Caco-2 (cell line): ENCODE results near the gene SERINC2. TPM values are rescaled to one million over a fixed set of nuclear protein-coding genes. Genes with fewer than 3 reads are reported as not detected.

Source experiments
- BruUV-seq: library from RNA; stranded (reverse); fragments of 400-500 nt; replicated peaks from 2 replicates; lab custom pipeline; 2021; lab: Mats Ljungman, UMichigan
- CTCF ChIA-PET: fragments of 300-600 bp; sonication (Branson Sonifier 250); formaldehyde crosslinking; loops from one replicate; lab custom pipeline; 2022; ENCODE audit warnings: antibody characterized with exemption; lab: Charles Lee
- POLR2A ChIA-PET: fragments of 300-600 bp; sonication (Branson Sonifier 250); formaldehyde crosslinking; loops from one replicate; lab custom pipeline; 2022; ENCODE audit warnings: antibody characterized with exemption; lab: Charles Lee
- DNase-seq, 2 experiments: peaks; one replicate each; pipeline versions ENCODE4 v3.0.0 to v3.0.0-alpha.2; 2020 to 2022
- H3K27me3 ChIP-seq: replicated peaks from 2 replicates; pipeline ENCODE4 v1.6.0; 2011; ENCODE audit warnings: low read length; ENCODE audit not compliant: control insufficient read depth, insufficient read depth
- H3K36me3 ChIP-seq: 2 replicates; pipeline ENCODE4 v1.5.1; 2011; ENCODE audit warnings: low read length; ENCODE audit not compliant: control insufficient read depth, insufficient read depth
- H3K4me1 ChIP-seq: fragments of 250-450 bp; sonication (Bioruptor Pico); 2 replicates; pipeline ENCODE4 v1.5.1; 2020; ENCODE audit warnings: mild to moderate bottlenecking
- H3K4me3 ChIP-seq: 2 replicates; pipeline ENCODE4 v1.5.1; 2011; ENCODE audit warnings: low read depth, mild to moderate bottlenecking, control low read depth, low read length
- H3K9me3 ChIP-seq: fragments of 250-450 bp; sonication (Bioruptor Pico); 2 replicates; pipeline ENCODE4 v1.5.1; 2020; ENCODE audit warnings: mild to moderate bottlenecking, moderate library complexity
- H3K27ac Mint-ChIP-seq: one replicate; pipeline ENCODE4 v1.8.0; 2022; ENCODE audit warnings: mixed read lengths; ENCODE audit not compliant: unreplicated experiment
- H3K27me3 Mint-ChIP-seq: one replicate; pipeline ENCODE4 v1.8.0; 2022; ENCODE audit warnings: mixed read lengths; ENCODE audit not compliant: insufficient read depth, unreplicated experiment
- H3K36me3 Mint-ChIP-seq: one replicate; pipeline ENCODE4 v1.8.0; 2022; ENCODE audit warnings: mild to moderate bottlenecking, mixed read lengths; ENCODE audit not compliant: insufficient read depth, unreplicated experiment
- H3K4me1 Mint-ChIP-seq: one replicate; pipeline ENCODE4 v1.8.0; 2022; ENCODE audit warnings: low read depth, mixed read lengths; ENCODE audit not compliant: unreplicated experiment
- H3K4me3 Mint-ChIP-seq: one replicate; pipeline ENCODE4 v1.8.0; 2022; ENCODE audit warnings: mild to moderate bottlenecking, moderate library complexity, mixed read lengths; ENCODE audit not compliant: unreplicated experiment
- H3K9me3 Mint-ChIP-seq: one replicate; pipeline ENCODE4 v1.8.0; 2022; ENCODE audit warnings: mixed read lengths; ENCODE audit not compliant: unreplicated experiment
- intact Hi-C: fragments of 100-400 bp; cut with micrococcal nuclease; formaldehyde crosslinking; loops from one replicate; pipeline ENCODE4 v1.10.0; 2022; ENCODE audit not compliant: unreplicated experiment
- total RNA-seq: library from RNA; stranded (reverse); gene quantifications from 2 replicates; pipeline ENCODE4 v1.2.3, GENCODE V29; 2022
- TF ChIP-seq, protein P1 (sequence below), 2 experiments: fragments of 200-600 bp in 1 of 2; IDR thresholded peaks; 1 replicate in 1 of 2; 2 replicates in 1 of 2; pipeline versions ENCODE4 v1.5.1 to v1.8.0; 2011 to 2022; ENCODE audit warnings: antibody characterized with exemption in 1 of 2, control low read depth in 1 of 2, inconsistent platforms in 1 of 2, low read depth in 1 of 2, low read length in 1 of 2, mild to moderate bottlenecking in 1 of 2, moderate library complexity in 1 of 2; ENCODE audit not compliant: insufficient read depth in 1 of 2, severe bottlenecking in 1 of 2, unreplicated experiment in 1 of 2

The SERINC2 gene
- total RNA-seq, 1 experiment from 2014 or later = 30.0 TPM

DNA sequence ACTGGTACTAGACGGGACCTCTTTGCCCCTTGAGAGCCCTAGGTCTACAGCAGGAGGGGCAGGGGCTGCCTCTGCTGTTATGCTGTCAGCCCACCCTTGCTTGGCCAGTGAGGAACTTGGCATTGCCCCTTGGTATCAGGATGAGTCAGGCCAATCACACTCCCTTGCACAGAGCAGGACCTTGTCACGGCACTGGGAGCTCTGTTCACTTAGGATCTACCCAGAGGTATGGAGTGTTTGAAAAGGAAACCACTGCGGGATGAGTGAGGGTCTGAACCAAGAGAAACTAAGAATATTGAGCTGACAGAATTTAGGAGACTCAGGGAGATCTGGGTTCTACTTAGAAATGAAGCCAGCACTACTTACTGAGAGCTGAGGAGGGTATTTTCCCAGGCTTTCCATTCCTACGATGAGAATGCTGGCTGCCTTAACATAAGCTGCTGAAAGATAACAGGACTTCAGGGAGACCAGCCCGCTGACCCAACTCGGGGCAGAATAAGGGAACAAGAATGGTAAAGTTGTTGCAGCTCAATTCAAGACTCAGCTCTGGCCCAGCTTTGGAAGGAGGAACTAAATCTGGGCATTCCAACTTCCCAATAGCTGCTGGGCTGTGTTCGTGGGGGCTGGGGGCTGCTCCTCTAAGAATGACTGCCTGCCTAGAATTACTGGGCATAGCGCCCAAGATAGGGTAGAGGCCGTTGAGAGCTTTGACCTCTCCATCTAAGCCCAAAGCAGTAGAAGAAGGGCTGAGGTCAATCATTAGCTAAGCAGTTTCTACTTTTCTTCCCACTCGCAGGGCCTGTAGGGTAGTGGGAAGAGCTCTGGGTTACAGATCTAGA is 41.7 kb upstream of the SERINC2 start:
- no peaks in the 10 kb centered on the region for H3K27me3 Mint-ChIP-seq
- intact Hi-C loops = no loop called here
- ChIA-PET CTCF (no interaction called here), POLR2A (interaction anchor here (0.6 kb wide), 1 partner anchor 18 kb away, joined by 3 read pairs; no protein-coding TSS in a partner anchor)
- H3K4me3 Mint-ChIP-seq = no peak overlapping the region
- no peaks in the 10 kb centered on the region for H3K27me3 ChIP-seq
- peaks cover 29% of the 10 kb centered on the region for H3K4me1 ChIP-seq
- H3K9me3 ChIP-seq = no peaks in the 10 kb centered on the region
- no TSS peak for BruUV-seq
- peaks cover 18% of the 10 kb centered on the region for H3K4me1 Mint-ChIP-seq
- H3K27ac Mint-ChIP-seq = no peak overlapping the region
- H3K36me3 Mint-ChIP-seq = peaks cover 6% of the 10 kb centered on the region
- no peaks in the 10 kb centered on the region for H3K9me3 Mint-ChIP-seq
- DNase-seq = no peak
- no peaks in the 10 kb centered on the region for H3K36me3 ChIP-seq
- TF ChIP-seq, protein P1, sequence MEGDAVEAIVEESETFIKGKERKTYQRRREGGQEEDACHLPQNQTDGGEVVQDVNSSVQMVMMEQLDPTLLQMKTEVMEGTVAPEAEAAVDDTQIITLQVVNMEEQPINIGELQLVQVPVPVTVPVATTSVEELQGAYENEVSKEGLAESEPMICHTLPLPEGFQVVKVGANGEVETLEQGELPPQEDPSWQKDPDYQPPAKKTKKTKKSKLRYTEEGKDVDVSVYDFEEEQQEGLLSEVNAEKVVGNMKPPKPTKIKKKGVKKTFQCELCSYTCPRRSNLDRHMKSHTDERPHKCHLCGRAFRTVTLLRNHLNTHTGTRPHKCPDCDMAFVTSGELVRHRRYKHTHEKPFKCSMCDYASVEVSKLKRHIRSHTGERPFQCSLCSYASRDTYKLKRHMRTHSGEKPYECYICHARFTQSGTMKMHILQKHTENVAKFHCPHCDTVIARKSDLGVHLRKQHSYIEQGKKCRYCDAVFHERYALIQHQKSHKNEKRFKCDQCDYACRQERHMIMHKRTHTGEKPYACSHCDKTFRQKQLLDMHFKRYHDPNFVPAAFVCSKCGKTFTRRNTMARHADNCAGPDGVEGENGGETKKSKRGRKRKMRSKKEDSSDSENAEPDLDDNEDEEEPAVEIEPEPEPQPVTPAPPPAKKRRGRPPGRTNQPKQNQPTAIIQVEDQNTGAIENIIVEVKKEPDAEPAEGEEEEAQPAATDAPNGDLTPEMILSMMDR (IDR thresholded peaks at IDR 0.05; ENCODE audit: insufficient read depth in 1 of 2, low read depth in 1 of 2, low read length in 1 of 2, severe bottlenecking in 1 of 2, unreplicated experiment in 1 of 2) = no peak
- H3K4me3 ChIP-seq = no peak overlapping the region

DNA sequence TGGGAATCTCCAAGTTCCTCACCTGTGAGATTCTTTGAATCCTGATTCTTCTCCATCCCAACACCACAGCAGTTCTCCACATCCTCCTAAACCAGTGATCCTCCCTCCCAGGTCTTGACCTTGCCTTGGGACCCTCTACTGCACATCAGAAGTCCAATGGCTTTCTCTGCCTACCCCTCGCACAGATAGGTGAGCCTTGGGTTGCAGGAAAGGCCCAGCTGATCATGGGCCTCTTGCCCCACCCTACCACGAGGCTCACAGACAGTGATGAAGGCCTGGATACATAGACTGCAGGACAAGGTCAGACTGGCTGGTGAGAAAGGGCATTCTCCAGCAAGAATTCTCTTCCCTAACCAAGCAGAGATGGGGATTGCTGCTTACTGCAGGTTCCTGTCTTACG is 41.0 kb upstream of the SERINC2 start:
- intact Hi-C loops = no loop called here
- Histone ChIP-seq H3K9me3 (no peaks in the 10 kb centered on the region), H3K4me1 (peaks cover 29% of the 10 kb centered on the region), H3K36me3 (no peaks in the 10 kb centered on the region), H3K27me3 (no peaks in the 10 kb centered on the region), H3K4me3 (no peak overlapping the region)
- Mint-ChIP-seq H3K27me3 (no peaks in the 10 kb centered on the region), H3K9me3 (no peaks in the 10 kb centered on the region), H3K4me1 (peaks cover 18% of the 10 kb centered on the region), H3K4me3 (peak overlapping the region; percentile 74), H3K27ac (peak overlapping the region; percentile 93), H3K36me3 (peaks cover 6% of the 10 kb centered on the region)
- TF ChIP-seq, protein P1 (IDR thresholded peaks at IDR 0.05; ENCODE audit: insufficient read depth in 1 of 2, low read depth in 1 of 2, low read length in 1 of 2, severe bottlenecking in 1 of 2, unreplicated experiment in 1 of 2) = no peak
- POLR2A ChIA-PET = no interaction called here
- CTCF ChIA-PET = no interaction called here
- BruUV-seq = TSS peak; percentile 54
- DNase-seq = no peak

DNA sequence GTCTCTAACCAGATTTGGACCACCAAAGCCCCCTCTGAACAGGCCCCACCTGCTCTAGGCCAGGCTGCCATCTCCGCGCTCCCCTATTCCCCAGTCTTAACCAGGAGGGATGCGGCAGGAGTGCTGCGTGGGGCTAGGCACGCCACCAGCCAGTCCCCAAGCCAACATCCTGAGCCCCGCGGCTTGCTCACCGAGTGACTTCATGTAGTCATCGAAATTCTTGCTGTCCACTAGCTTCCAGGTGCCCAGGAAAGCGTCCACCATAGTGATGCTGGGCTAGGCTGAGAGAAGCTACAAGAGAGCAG is 40.3 kb upstream of the SERINC2 start:
- H3K4me3 Mint-ChIP-seq = peak overlapping the region; percentile 74
- no peak for DNase-seq
- peaks cover 6% of the 10 kb centered on the region for H3K36me3 Mint-ChIP-seq
- TF ChIP-seq, protein P1 (IDR thresholded peaks at IDR 0.05; ENCODE audit: insufficient read depth in 1 of 2, low read depth in 1 of 2, low read length in 1 of 2, severe bottlenecking in 1 of 2, unreplicated experiment in 1 of 2) = no peak
- intact Hi-C loops = loop anchor here (1.0 kb wide), 2 partner anchors 18 to 50 kb away; no protein-coding TSS in a partner anchor
- no peaks in the 10 kb centered on the region for H3K27me3 Mint-ChIP-seq
- H3K27me3 ChIP-seq = no peaks in the 10 kb centered on the region
- peak overlapping the region; percentile 93 for H3K27ac Mint-ChIP-seq
- BruUV-seq = no TSS peak
- POLR2A ChIA-PET = interaction anchor here (1.2 to 1.8 kb wide), 3 partner anchors 11 to 22 kb away, joined by 4 to 33 read pairs (median 12); no protein-coding TSS in a partner anchor
- H3K4me3 ChIP-seq = peak overlapping the region; percentile 28
- H3K9me3 Mint-ChIP-seq = no peaks in the 10 kb centered on the region
- H3K4me1 ChIP-seq = peaks cover 33% of the 10 kb centered on the region
- H3K4me1 Mint-ChIP-seq = peaks cover 18% of the 10 kb centered on the region
- no peaks in the 10 kb centered on the region for H3K9me3 ChIP-seq
- no peaks in the 10 kb centered on the region for H3K36me3 ChIP-seq
- CTCF ChIA-PET = interaction anchor here (1.4 to 1.8 kb wide), 4 partner anchors 18 to 189 kb away, joined by 4 to 25 read pairs (median 8); no protein-coding TSS in a partner anchor
